Measurements from ENCODE around the gene BCO1.

GRCh38 chr16:81327011-81327410, 88.5 kb downstream of the BCO1 start:
- TF ChIP-seq GATA2 (IDR thresholded peaks at IDR 0.05; ENCODE audit: low read depth, low read length), result no peak
- no peak for TF ChIP-seq GATA3 (IDR thresholded peaks at IDR 0.05; ENCODE audit: low read depth, low read length)

All from SH-SY5Y (cell line).